Astrocyte (in vitro differentiated cells and primary cell): ENCODE results near the gene ZBTB8OS. TPM values are rescaled to one million over a fixed set of nuclear protein-coding genes. Genes with fewer than 3 reads are reported as not detected.

ENCODE experiments used
- DNase-seq: peaks from one replicate; pipeline ENCODE4 v3.0.0-alpha.2; 2010; ENCODE audit warnings: low read depth
- FAIRE-seq: peaks from 2 replicates; lab custom pipeline; 2011; peaks lifted over from hg19 to GRCh38; lab: Jason Lieb, UNC
- H2AFZ ChIP-seq: 2 replicates; pipeline ENCODE4 v1.6.0; 2012; ENCODE audit warnings: low read depth, low read length, inconsistent platforms
- H3K27ac ChIP-seq: 2 replicates; pipeline ENCODE4 v1.5.1; 2011; ENCODE audit warnings: low read depth, low read length, inconsistent platforms
- H3K27me3 ChIP-seq: 2 replicates; pipeline ENCODE4 v1.6.0; 2011; ENCODE audit warnings: low read length, inconsistent platforms; ENCODE audit not compliant: insufficient read depth
- H3K36me3 ChIP-seq: 2 replicates; pipeline ENCODE4 v1.5.1; 2011; ENCODE audit warnings: low read length, inconsistent platforms; ENCODE audit not compliant: insufficient read depth
- H3K4me1 ChIP-seq: 2 replicates; pipeline ENCODE4 v1.5.1; 2011; ENCODE audit warnings: low read length, inconsistent platforms; ENCODE audit not compliant: insufficient read depth
- H3K4me2 ChIP-seq: 2 replicates; pipeline ENCODE4 v1.6.0; 2012; ENCODE audit warnings: low read length, inconsistent platforms
- H3K4me3 ChIP-seq: 2 replicates; pipeline ENCODE4 v1.5.1; 2011; ENCODE audit warnings: low read depth, mild to moderate bottlenecking, low read length, inconsistent platforms; ENCODE audit not compliant: insufficient read depth
- H3K79me2 ChIP-seq: 2 replicates; pipeline ENCODE4 v1.6.0; 2012; ENCODE audit warnings: mild to moderate bottlenecking, low read length, inconsistent platforms; ENCODE audit not compliant: insufficient read depth
- H3K9ac ChIP-seq: 2 replicates; pipeline ENCODE4 v1.6.0; 2012; ENCODE audit warnings: mild to moderate bottlenecking, low read length, inconsistent platforms
- H3K9me3 ChIP-seq: 2 replicates; pipeline ENCODE4 v1.5.1; 2012; ENCODE audit warnings: low read depth, mild to moderate bottlenecking, low read length, inconsistent platforms; ENCODE audit not compliant: insufficient read depth
- H4K20me1 ChIP-seq: 2 replicates; pipeline ENCODE4 v1.6.0; 2012; ENCODE audit warnings: low read length, inconsistent platforms; ENCODE audit not compliant: insufficient read depth
- H3K27ac Mint-ChIP-seq: one replicate; pipeline ENCODE4 v1.8.0; 2021; ENCODE audit warnings: mild to moderate bottlenecking, mixed read lengths; ENCODE audit not compliant: unreplicated experiment
- H3K27me3 Mint-ChIP-seq: one replicate; pipeline ENCODE4 v1.8.0; 2021; ENCODE audit warnings: low read depth, mixed read lengths; ENCODE audit not compliant: unreplicated experiment
- H3K36me3 Mint-ChIP-seq: one replicate; pipeline ENCODE4 v1.8.0; 2021; ENCODE audit warnings: low read depth, mixed read lengths; ENCODE audit not compliant: unreplicated experiment
- H3K4me1 Mint-ChIP-seq: one replicate; pipeline ENCODE4 v1.8.0; 2021; ENCODE audit warnings: low read depth, mixed read lengths; ENCODE audit not compliant: unreplicated experiment
- H3K4me3 Mint-ChIP-seq: one replicate; pipeline ENCODE4 v1.8.0; 2021; ENCODE audit warnings: mild to moderate bottlenecking, moderate library complexity, mixed read lengths; ENCODE audit not compliant: unreplicated experiment
- H3K9me3 Mint-ChIP-seq: one replicate; pipeline ENCODE4 v1.8.0; 2021; ENCODE audit warnings: mild to moderate bottlenecking, mixed read lengths; ENCODE audit not compliant: unreplicated experiment
- CTCF ChIP-seq: IDR thresholded peaks from 2 replicates; pipeline ENCODE4 v1.5.1; 2011; ENCODE audit warnings: low read depth, mild to moderate bottlenecking, inconsistent platforms, low read length, moderate library complexity; ENCODE audit not compliant: insufficient read depth
- EZH2 ChIP-seq: IDR thresholded peaks from 2 replicates; pipeline ENCODE4 v1.6.1; 2012; ENCODE audit warnings: mild to moderate bottlenecking, low read length, inconsistent platforms; ENCODE audit not compliant: insufficient read depth
- total RNA-seq: library from RNA; stranded (reverse); gene quantifications from 2 replicates; pipeline ENCODE4 v1.2.1, GENCODE V29; 2021

ZBTB8OS gene
- total RNA-seq, 1 donor from 2014 or later, result 60.4 TPM

GRCh38 chr1:32600034-32600433, 50.3 kb downstream of the ZBTB8OS start:
- FAIRE-seq (no peak), DNase-seq (no peak)
- H3K4me3 Mint-ChIP-seq, result no peak overlapping the region
- TF ChIP-seq EZH2 (no peak), CTCF (no peak)
- H3K4me2 ChIP-seq, result no peak overlapping the region
- H3K4me1 Mint-ChIP-seq, result no peaks in the 10 kb centered on the region
- no peak overlapping the region for H3K27ac Mint-ChIP-seq
- H3K36me3 ChIP-seq, result peaks cover 13% of the 10 kb centered on the region
- H2AFZ ChIP-seq, result no peak overlapping the region
- no peak overlapping the region for H3K27ac ChIP-seq
- no peaks in the 10 kb centered on the region for H3K9me3 Mint-ChIP-seq
- no peak overlapping the region for H3K9ac ChIP-seq
- no peaks in the 10 kb centered on the region for H3K27me3 ChIP-seq
- no peaks in the 10 kb centered on the region for H4K20me1 ChIP-seq
- no peak overlapping the region for H3K4me3 ChIP-seq
- H3K4me1 ChIP-seq, result no peaks in the 10 kb centered on the region
- no peaks in the 10 kb centered on the region for H3K27me3 Mint-ChIP-seq
- H3K36me3 Mint-ChIP-seq, result peaks cover 3% of the 10 kb centered on the region
- no peaks in the 10 kb centered on the region for H3K79me2 ChIP-seq
- H3K9me3 ChIP-seq, result no peaks in the 10 kb centered on the region

GRCh38 chr1:32592943-32593342, 57.4 kb downstream of the ZBTB8OS start:
- Histone ChIP-seq H3K9ac (no peak overlapping the region), H3K4me1 (no peaks in the 10 kb centered on the region), H4K20me1 (no peaks in the 10 kb centered on the region), H2AFZ (no peak overlapping the region), H3K4me2 (no peak overlapping the region), H3K27ac (no peak overlapping the region), H3K79me2 (no peaks in the 10 kb centered on the region), H3K9me3 (no peaks in the 10 kb centered on the region), H3K27me3 (no peaks in the 10 kb centered on the region), H3K36me3 (peaks cover 12% of the 10 kb centered on the region), H3K4me3 (no peak overlapping the region)
- no peak overlapping the region for H3K4me3 Mint-ChIP-seq
- H3K27me3 Mint-ChIP-seq, result no peaks in the 10 kb centered on the region
- H3K4me1 Mint-ChIP-seq, result peaks cover 9% of the 10 kb centered on the region
- H3K9me3 Mint-ChIP-seq, result no peaks in the 10 kb centered on the region
- DNase-seq (peak; percentile 14), FAIRE-seq (no peak)
- no peak overlapping the region for H3K27ac Mint-ChIP-seq
- TF ChIP-seq EZH2, result no peak
- TF ChIP-seq CTCF, result no peak
- H3K36me3 Mint-ChIP-seq, result no peaks in the 10 kb centered on the region

- Mint-ChIP-seq H3K4me3 (no peak overlapping the region), H3K27me3 (no peaks in the 10 kb centered on the region), H3K9me3 (no peaks in the 10 kb centered on the region), H3K36me3 (no peaks in the 10 kb centered on the region), H3K27ac (no peak overlapping the region), H3K4me1 (no peaks in the 10 kb centered on the region)
- no peak for TF ChIP-seq CTCF
- TF ChIP-seq EZH2, result no peak
- no peaks in the 10 kb centered on the region for H3K9me3 ChIP-seq
- H3K27ac ChIP-seq, result no peak overlapping the region
- no peaks in the 10 kb centered on the region for H3K36me3 ChIP-seq
- H2AFZ ChIP-seq, result no peak overlapping the region
- H3K4me1 ChIP-seq, result no peaks in the 10 kb centered on the region
- H3K4me3 ChIP-seq, result no peak overlapping the region
- H3K27me3 ChIP-seq, result no peaks in the 10 kb centered on the region
- H3K79me2 ChIP-seq, result no peaks in the 10 kb centered on the region
- no peak overlapping the region for H3K9ac ChIP-seq
- no peak overlapping the region for H3K4me2 ChIP-seq
- DNase-seq, result no peak
- FAIRE-seq, result no peak
- H4K20me1 ChIP-seq, result no peaks in the 10 kb centered on the region
Observed at GRCh38 chr1:32580348-32581017, 69.9 kb downstream of the ZBTB8OS start.

Other genes starting within 250 kb of the ZBTB8OS start
- gene ZBTB8B, start 185.5 kb downstream of the ZBTB8OS start, total RNA-seq, result 0.12 and 0.18 TPM in 2 replicates
- gene ZBTB8A, start 111.1 kb downstream of the ZBTB8OS start, total RNA-seq, result 5.2 and 5.6 TPM in 2 replicates
- 171 and 186 TPM in 2 replicates for gene RBBP4, start 658 bp upstream of the ZBTB8OS start, total RNA-seq
- 20.6 and 23.7 TPM in 2 replicates for gene SYNC, start 52.2 kb upstream of the ZBTB8OS start, total RNA-seq
- 214 and 219 TPM in 2 replicates for gene YARS1, start 166.8 kb upstream of the ZBTB8OS start, total RNA-seq
- gene S100PBP, start 167.1 kb upstream of the ZBTB8OS start, total RNA-seq, result 39.9 and 40.3 TPM in 2 replicates
- gene FNDC5, start 220.4 kb upstream of the ZBTB8OS start, total RNA-seq, result 0.39 and 0.96 TPM in 2 replicates
- not detected in 2 replicates for gene HPCA, start 235.9 kb upstream of the ZBTB8OS start, total RNA-seq